GM23338 (cell line): ENCODE results near the gene TCP11L1.

Experiments
- CREB1 ChIP-seq: fragments of 250-450 bp; sonication (Bioruptor Pico); IDR thresholded peaks from 2 replicates; pipeline ENCODE4 v1.5.0; 2020; ENCODE audit warnings: low read depth, mild to moderate bottlenecking, moderate library complexity
- CTCF ChIP-seq, 2 experiments: fragments of 200-600 bp in 1 of 2; sonication (generic) in 1 of 2; conservative IDR thresholded peaks; 2 replicates each; pipeline versions ENCODE4 v1.5.1 to v1.6.1; 2016 to 2017; ENCODE audit warnings: antibody characterized with exemption in 2 of 2, low read depth in 2 of 2, mild to moderate bottlenecking in 2 of 2, moderate library complexity in 1 of 2
- EZH2 ChIP-seq: fragments of 200-600 bp; sonication (generic); IDR thresholded peaks from one replicate; pipeline ENCODE4 v1.8.0; 2017; ENCODE audit warnings: antibody characterized with exemption, mild to moderate bottlenecking, low read depth; ENCODE audit not compliant: unreplicated experiment
- EZH2phosphoT487 ChIP-seq: fragments of 200-600 bp; sonication (generic); IDR thresholded peaks from one replicate; pipeline ENCODE4 v1.8.1; 2018; ENCODE audit warnings: antibody characterized with exemption; ENCODE audit not compliant: unreplicated experiment
- JUNB ChIP-seq: IDR thresholded peaks from one replicate; pipeline ENCODE4 v1.6.1; 2016; ENCODE audit warnings: antibody characterized with exemption; ENCODE audit not compliant: unreplicated experiment
- POLR2AphosphoS5 ChIP-seq: IDR thresholded peaks from 2 replicates; pipeline ENCODE4 v1.6.1; 2016; ENCODE audit warnings: antibody characterized with exemption, low read depth
- REST ChIP-seq: IDR thresholded peaks from one replicate; pipeline ENCODE4 v1.6.1; 2018; ENCODE audit warnings: antibody characterized with exemption; ENCODE audit not compliant: unreplicated experiment
- ZNF114 ChIP-seq: fragments of 250-450 bp; sonication (Bioruptor Pico); IDR thresholded peaks from 2 replicates; pipeline ENCODE4 v1.5.0; 2020; ENCODE audit warnings: mild to moderate bottlenecking, moderate library complexity
- ZNF331 ChIP-seq: fragments of 250-450 bp; sonication (Bioruptor Pico); IDR thresholded peaks from 2 replicates; pipeline ENCODE4 v1.5.0; 2020; ENCODE audit warnings: low read depth, mild to moderate bottlenecking, moderate library complexity

- TF ChIP-seq CTCF (conservative IDR thresholded peaks at IDR 0.05; ENCODE audit: low read depth in 2 of 2) (no peak), EZH2 (no peak), POLR2AphosphoS5 (no peak), EZH2phosphoT487 (no peak), ZNF114 (no peak), REST (no peak), JUNB (no peak), CREB1 (no peak), ZNF331 (no peak)
These were observed 21.9 kb upstream of the TCP11L1 start for GRCh38 chr11:33017478-33017877.
